ENCODE measurements around the gene PRSS50.

DNA sequence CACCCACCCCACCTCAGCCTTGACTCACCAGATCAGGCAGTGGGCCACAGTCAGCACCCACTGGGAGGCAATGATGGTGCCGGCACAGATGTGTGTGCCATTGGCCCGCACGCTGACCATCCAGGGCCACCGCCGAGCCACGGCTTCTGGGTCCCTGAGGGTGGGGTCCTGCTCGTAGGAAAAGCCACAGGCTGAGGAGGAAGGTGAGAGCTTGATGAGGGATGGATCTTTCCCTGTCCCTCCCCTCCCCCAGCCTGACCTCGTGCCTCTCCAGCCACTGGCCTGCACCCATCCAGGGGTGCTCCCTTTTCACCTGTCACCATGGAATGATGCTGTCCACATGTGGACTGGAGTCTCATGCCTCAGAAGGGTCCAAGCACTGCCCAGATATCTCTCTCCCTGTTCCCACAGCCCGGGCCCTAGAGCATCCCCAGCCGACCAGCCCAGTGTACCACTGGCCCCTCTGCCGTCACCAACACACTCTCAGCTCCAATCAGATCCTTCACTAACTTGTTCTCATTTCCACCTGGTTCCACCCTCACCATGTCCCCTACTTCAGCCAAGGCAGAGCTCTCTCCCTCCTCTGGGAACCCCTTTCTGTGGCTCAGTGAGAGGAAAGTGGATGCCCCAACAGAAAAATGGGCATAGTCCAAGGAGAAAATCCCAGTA is 2.0 kb downstream of the PRSS50 start:
- TF ChIP-seq POLR2A (IDR thresholded peaks at IDR 0.05; ENCODE audit: low read length) (no peak), GATA1 (IDR thresholded peaks at IDR 0.05; ENCODE audit: low read depth, low read length) (no peak)

All from erythroblast (primary cell).